ENCODE data around the gene EFCAB11.

Gene EFCAB11

GRCh38 chr14:89760086-89760485 lies 194.4 kb downstream of the EFCAB11 start:
- no peak for TF ChIP-seq CTCF (IDR thresholded peaks at IDR 0.05; ENCODE audit: low read depth, low read length)
- H3K4me3 ChIP-seq (replicated peaks in 1 of 2; ENCODE audit: low read depth in 2 of 2, low read length in 2 of 2), result no peak overlapping the region
- DNase-seq (ENCODE audit: low read depth in 2 of 2), result no peak

GRCh38 chr14:89757313-89757939 lies 197.1 kb downstream of the EFCAB11 start:
- H3K4me3 ChIP-seq (replicated peaks in 1 of 2; ENCODE audit: low read depth in 2 of 2, low read length in 2 of 2), result no peak overlapping the region
- DNase-seq (ENCODE audit: low read depth in 2 of 2), result no peak
- TF ChIP-seq CTCF (IDR thresholded peaks at IDR 0.05; ENCODE audit: low read depth, low read length), result no peak

- H3K4me3 ChIP-seq (replicated peaks in 1 of 2; ENCODE audit: low read depth in 2 of 2, low read length in 2 of 2), result no peak overlapping the region
- DNase-seq (ENCODE audit: low read depth in 2 of 2), result no peak
- no peak for TF ChIP-seq CTCF (IDR thresholded peaks at IDR 0.05; ENCODE audit: low read depth, low read length)
These were observed 198.7 kb downstream of the EFCAB11 start for GRCh38 chr14:89755816-89756215.

GRCh38 chr14:89753828-89754412 lies 200.6 kb downstream of the EFCAB11 start:
- no peak overlapping the region for H3K4me3 ChIP-seq (replicated peaks in 1 of 2; ENCODE audit: low read depth in 2 of 2, low read length in 2 of 2)
- DNase-seq (ENCODE audit: low read depth in 2 of 2), result no peak
- TF ChIP-seq CTCF (IDR thresholded peaks at IDR 0.05; ENCODE audit: low read depth, low read length), result no peak

- no peak for DNase-seq (ENCODE audit: low read depth in 2 of 2)
- no peak overlapping the region for H3K4me3 ChIP-seq (replicated peaks in 1 of 2; ENCODE audit: low read depth in 2 of 2, low read length in 2 of 2)
- TF ChIP-seq CTCF (IDR thresholded peaks at IDR 0.05; ENCODE audit: low read depth, low read length), result no peak
These were observed 203.6 kb downstream of the EFCAB11 start for GRCh38 chr14:89750908-89751392.

GRCh38 chr14:89750281-89750755 lies 204.2 kb downstream of the EFCAB11 start:
- H3K4me3 ChIP-seq (replicated peaks in 1 of 2; ENCODE audit: low read depth in 2 of 2, low read length in 2 of 2), result no peak overlapping the region
- TF ChIP-seq CTCF (IDR thresholded peaks at IDR 0.05; ENCODE audit: low read depth, low read length), result no peak
- DNase-seq (ENCODE audit: low read depth in 2 of 2), result peak in 1 of 2 donors; percentile 27
